Pulmonary artery endothelial cell (primary cell): ENCODE results near the gene REEP6. TPM values are rescaled to one million over a fixed set of nuclear protein-coding genes. Genes with fewer than 3 reads are reported as not detected.
A peak's percentile ranks its signal among the peaks of the same experiment; 100 is the strongest.
"Not testable (repeated sequence)": the region's sequence is repeated elsewhere in the genome, so short reads cannot be mapped to it uniquely, and the experiment has no call there.

Experiments
- DNase-seq: peaks from one replicate; pipeline ENCODE4 v3.0.0-alpha.2; 2011; ENCODE audit warnings: low read depth, low spot score
- total RNA-seq: library from RNA; depleted of rRNA; stranded (reverse); fragments of >200 nt; gene quantifications from 2 replicates; pipeline ENCODE4 v1.2.3, GENCODE V29; 2014

REEP6 gene
- total RNA-seq, 1 donor from 2014 or later: 0.53 TPM

GRCh38 chr19:1489463-1490310 lies 1.3 kb upstream of the REEP6 start:
- DNase-seq: no peak

DNA sequence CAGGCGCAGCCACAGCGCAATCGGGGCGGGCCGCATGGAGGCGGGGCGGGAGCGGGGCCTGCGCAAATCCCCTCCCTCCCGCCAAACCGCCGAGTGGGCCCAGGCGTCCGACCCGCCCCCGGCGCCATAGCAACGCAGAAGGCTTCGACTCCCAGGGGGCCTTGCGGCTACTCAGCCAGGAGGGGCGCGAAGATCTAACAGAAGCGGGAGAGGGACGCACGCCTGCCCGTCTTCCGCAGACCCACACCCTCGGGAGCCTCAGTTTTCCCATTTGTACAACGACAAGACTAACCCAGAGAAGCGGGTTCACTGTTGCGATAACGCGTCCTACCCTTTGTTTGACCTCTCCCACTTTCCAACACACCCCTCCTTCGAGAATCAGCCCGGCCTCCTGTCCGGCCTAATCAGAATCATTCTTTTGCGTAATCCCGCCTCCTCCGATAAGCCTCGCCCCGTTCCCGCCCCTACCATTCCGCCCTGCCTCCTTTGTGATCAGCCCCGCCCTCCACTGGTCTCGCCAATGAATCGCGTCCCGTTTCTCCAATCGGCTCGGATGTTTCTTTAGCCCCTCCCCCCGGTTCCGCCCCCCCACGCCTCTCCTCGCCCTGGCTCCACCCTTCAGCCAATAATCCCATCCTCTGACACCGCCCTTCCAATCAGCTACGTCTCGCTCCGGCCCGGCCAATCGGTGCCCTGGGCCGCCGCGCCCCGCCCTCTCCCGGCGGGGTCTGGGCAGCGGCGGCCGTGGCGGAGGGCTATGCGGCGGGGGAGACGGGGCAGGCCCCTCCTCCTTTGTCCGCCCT lies 469 bp upstream of the REEP6 start, which contains the start of gene PCSK4:
Gene PCSK4 (minus strand): TSS at position 40 of the 803 bp plus-strand sequence. CDS start 4 bp downstream, at position 36.
- peak; percentile 97 for DNase-seq

GRCh38 chr19:1491849-1492170 lies 829 bp downstream of the REEP6 start:
- no peak for DNase-seq

DNA sequence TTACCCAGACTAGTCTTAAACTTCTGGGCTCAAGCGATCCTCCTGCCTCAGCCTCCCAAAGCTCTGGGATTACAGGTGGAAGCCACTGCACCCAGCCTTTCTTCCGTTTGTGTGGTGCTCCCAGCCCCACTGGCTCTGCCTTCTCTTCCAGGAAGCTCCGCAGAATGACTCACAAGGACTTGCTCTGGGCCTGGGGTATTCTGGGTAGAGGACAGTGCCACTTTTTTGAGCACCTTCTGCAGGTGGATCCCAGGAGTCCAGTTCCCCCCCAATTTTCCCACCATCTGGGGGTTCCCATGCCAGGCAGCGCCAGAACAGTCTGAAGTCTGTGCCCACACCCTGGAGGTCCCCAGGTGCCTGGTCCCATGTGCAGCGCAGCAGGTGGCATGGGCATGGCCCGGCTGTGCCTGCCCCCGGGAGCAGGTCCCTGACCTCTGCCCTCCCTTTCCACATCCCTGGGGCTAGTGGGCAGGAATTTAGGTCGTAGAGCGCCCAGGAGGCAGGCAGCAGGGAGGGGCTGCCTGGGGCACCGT lies 1.6 kb downstream of the REEP6 start:
- no peak for DNase-seq

- no peak for DNase-seq
Observed at GRCh38 chr19:1494115-1494815, 3.3 kb downstream of the REEP6 start.

GRCh38 chr19:1495051-1495798 lies 4.2 kb downstream of the REEP6 start:
- no peak for DNase-seq

GRCh38 chr19:1495799-1496713 lies 5.1 kb downstream of the REEP6 start:
- no peak for DNase-seq

- no peak for DNase-seq
Observed at GRCh38 chr19:1496714-1497577, 6.0 kb downstream of the REEP6 start.

DNA sequence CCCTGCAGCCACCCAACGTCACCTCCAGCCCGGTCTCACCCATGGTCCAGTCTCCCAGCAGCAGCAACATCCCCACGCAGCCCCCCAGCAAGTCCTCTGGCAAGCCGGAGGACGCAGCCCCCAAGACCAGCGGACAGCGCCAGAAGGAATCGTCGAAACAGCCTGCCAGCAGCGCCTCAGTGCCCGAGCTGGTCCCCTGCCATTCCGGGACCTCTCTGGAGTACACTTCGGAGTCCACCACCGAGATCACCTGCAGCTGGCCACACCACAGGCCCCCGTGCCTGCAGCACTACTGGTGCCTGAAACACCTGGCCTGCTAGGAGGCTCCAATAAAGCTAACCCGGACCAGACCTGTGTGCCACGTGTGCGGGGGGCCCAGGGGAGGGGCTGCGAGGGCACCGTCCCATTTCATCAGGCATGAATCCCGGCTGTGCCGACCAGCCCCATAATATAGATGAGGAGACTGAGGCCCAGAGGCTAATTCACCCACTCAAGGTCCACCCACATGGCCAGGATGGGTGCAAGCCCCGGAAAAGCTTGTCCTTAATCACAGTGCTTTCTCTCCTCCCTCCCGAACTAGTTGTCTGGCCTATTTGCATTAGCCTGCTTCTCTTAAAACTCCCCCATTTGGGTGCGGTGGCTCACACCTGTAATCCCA lies 6.7 kb downstream of the REEP6 start:
- DNase-seq: no peak

GRCh38 chr19:1499231-1499630 lies 8.2 kb downstream of the REEP6 start:
- not testable (repeated sequence) for DNase-seq

DNA sequence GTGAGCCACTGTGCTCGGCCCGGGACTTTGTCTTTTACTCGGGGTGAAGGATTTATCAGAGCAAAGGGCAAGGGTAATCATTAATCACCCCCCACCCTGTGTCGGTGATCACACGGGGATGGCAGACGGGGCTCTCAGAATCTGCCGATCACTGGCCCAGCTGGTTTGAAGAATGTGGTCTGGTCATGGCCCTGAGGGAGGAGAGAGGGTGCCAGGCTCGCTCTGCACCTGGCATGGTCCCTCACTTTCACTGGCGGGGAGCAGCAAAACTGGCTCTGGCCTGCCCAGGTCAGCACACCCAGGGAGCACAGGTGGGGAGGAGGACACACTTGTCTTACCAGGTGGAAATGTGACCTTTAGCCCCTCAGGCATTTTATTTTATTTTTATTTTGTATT lies 10.2 kb downstream of the REEP6 start:
- DNase-seq: no peak

- no peak for DNase-seq
Observed at GRCh38 chr19:1502433-1503088, 11.6 kb downstream of the REEP6 start.

DNA sequence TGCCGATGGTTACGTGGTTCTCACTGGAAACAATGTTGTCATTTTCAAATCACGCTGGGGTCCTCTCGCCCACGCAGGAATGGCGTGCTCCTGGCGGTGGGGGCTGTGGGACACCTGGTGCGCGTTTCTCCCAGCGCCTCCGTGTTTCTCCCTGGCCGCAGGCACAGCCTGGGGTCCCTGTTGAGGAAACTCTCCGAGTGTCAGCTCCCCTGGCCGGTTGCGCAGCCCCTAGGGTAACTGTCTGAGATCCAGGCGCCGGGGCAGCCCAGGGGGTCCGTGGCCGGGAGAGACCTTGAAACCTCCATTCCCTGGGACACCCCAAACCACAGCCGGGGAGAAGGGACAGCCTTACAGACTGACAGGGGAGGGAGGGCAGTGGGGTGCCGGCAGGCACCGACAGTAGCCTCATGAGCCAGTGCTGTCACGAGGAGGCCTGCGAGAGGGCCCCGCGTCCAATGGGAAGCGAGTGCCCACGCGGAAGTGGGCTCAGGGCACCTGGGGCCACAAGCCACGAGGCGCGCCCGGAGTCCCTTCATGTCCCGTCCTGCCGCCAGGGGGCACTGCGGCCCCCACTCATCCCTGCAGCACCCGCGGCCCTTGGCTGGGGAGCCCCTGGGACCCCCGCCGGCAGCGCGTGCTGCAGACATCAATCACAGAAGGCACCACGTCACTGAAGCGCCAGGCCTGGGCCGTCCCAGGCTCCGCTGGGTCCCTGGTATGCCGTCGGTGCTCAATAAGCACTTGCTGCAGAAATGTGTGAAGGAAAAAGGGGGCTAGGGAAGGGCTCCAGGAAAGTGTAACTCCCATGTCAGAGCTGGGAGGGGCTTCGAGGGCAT lies 12.3 kb downstream of the REEP6 start:
- no peak for DNase-seq

- no peak for DNase-seq
Observed at GRCh38 chr19:1503925-1504773, 13.2 kb downstream of the REEP6 start.

- DNase-seq: no peak
Observed at GRCh38 chr19:1505012-1505411, 14.0 kb downstream of the REEP6 start.
